Measurements from ENCODE around the gene SMIM27.

DNA sequence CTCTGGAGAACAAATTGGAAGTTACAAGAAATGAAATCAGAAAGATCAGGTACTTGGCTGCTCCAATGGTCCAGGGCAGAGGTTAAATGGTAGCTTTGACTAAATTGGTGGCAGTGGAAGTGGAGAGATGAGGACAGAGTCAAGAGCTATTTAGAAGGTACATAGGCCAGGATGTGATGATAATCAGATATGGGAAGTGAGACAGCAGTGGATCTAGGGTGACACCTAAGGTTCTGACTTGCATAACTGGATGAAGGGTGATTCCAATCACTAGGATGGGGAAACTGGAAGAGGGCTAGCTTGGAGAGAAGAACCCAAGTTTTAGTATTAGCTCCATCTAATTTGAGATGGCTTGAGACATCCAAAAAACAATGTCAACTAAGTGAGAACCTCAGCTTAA, 44.8 kb downstream of the SMIM27 start:
- TF ChIP-seq GATA2 (IDR thresholded peaks at IDR 0.05; ENCODE audit: low read depth, low read length), result no peak
- no peak for TF ChIP-seq GATA3 (IDR thresholded peaks at IDR 0.05; ENCODE audit: low read depth, low read length)
